MM.1S (cell line): ENCODE data around the gene FGF9.

Source experiments
- CTCF ChIP-seq: fragments of 300-600 bp; sonication (generic); IDR thresholded peaks from 2 replicates; pipeline ENCODE4 v1.5.1; 2016; ENCODE audit warnings: antibody characterized with exemption, low read length, mixed read lengths
- EZH2 ChIP-seq: fragments of 300-600 bp; sonication (generic); optimal IDR thresholded peaks from 2 replicates; pipeline ENCODE3; 2017; ENCODE audit warnings: low read depth, mild to moderate bottlenecking, antibody characterized with exemption, low read length, mixed read lengths

- TF ChIP-seq CTCF (no peak), EZH2 (no peak)
Observed at GRCh38 chr13:21696865-21697448, 26.1 kb downstream of the FGF9 start.
